GOT3 (cell line): ENCODE measurements around the gene ROCK2.

Source experiments
- DNase-seq: peaks from one replicate; lab custom pipeline; 2025; ENCODE audit warnings: mixed read lengths; lab: John Stamatoyannopoulos, UW

ROCK2 gene

GRCh38 chr2:11309706-11310105 is 34.7 kb downstream of the ROCK2 start:
- no peak for DNase-seq

- DNase-seq = no peak
Measured at GRCh38 chr2:11307764-11308415, 36.5 kb downstream of the ROCK2 start.

GRCh38 chr2:11305958-11306357 is 38.5 kb downstream of the ROCK2 start:
- no peak for DNase-seq

GRCh38 chr2:11305338-11305737 is 39.1 kb downstream of the ROCK2 start:
- no peak for DNase-seq

- DNase-seq = no peak
Measured at GRCh38 chr2:11304476-11304875, 40.0 kb downstream of the ROCK2 start.

GRCh38 chr2:11303290-11304013 is 41.0 kb downstream of the ROCK2 start:
- no peak for DNase-seq

- DNase-seq = no peak
Measured at GRCh38 chr2:11299439-11299838, 45.0 kb downstream of the ROCK2 start.

- DNase-seq = no peak
Measured at GRCh38 chr2:11298592-11298991, 45.8 kb downstream of the ROCK2 start.

GRCh38 chr2:11296401-11296800 is 48.0 kb downstream of the ROCK2 start:
- DNase-seq = no peak

- no peak for DNase-seq
Measured at GRCh38 chr2:11292464-11293255, 51.8 kb downstream of the ROCK2 start.

- no peak for DNase-seq
Measured at GRCh38 chr2:11290713-11291112, 53.7 kb downstream of the ROCK2 start.

GRCh38 chr2:11290211-11290610 is 54.2 kb downstream of the ROCK2 start:
- DNase-seq = no peak

- no peak for DNase-seq
Measured at GRCh38 chr2:11288431-11288830, 56.0 kb downstream of the ROCK2 start.

- DNase-seq = no peak
Measured at GRCh38 chr2:11286749-11287148, 57.7 kb downstream of the ROCK2 start.

GRCh38 chr2:11286323-11286722 is 58.1 kb downstream of the ROCK2 start:
- DNase-seq = no peak

- no peak for DNase-seq
Measured at GRCh38 chr2:11285499-11285898, 58.9 kb downstream of the ROCK2 start.

- DNase-seq = no peak
Measured at GRCh38 chr2:11281186-11281585, 63.2 kb downstream of the ROCK2 start.

- no peak for DNase-seq
Measured at GRCh38 chr2:11280713-11281112, 63.7 kb downstream of the ROCK2 start.

- no peak for DNase-seq
Measured at GRCh38 chr2:11279398-11279797, 65.0 kb downstream of the ROCK2 start.

GRCh38 chr2:11278219-11278618 is 66.2 kb downstream of the ROCK2 start:
- DNase-seq = no peak

GRCh38 chr2:11275910-11276309 is 68.5 kb downstream of the ROCK2 start:
- DNase-seq = no peak

- DNase-seq = no peak
Measured at GRCh38 chr2:11270891-11271290, 73.5 kb downstream of the ROCK2 start.

GRCh38 chr2:11267931-11268330 is 76.5 kb downstream of the ROCK2 start:
- no peak for DNase-seq
